ENCODE data around the gene SLC45A1. TPM values are rescaled to one million over a fixed set of nuclear protein-coding genes. Genes with fewer than 3 reads are reported as not detected.

The SLC45A1 gene
- total and polyA plus RNA-seq, 9 of the 15 experiments (the other 6 are each of a cell fraction or from before 2014, with no cell fraction given), result not detected

GRCh38 chr1:8388732-8389562, 71.0 kb downstream of the SLC45A1 start (continued):
- TF ChIP-seq CUX1 (CRISPR knock-in tag; IDR thresholded peaks at IDR 0.05), result no peak
- TF ChIP-seq SFPQ (IDR thresholded peaks at IDR 0.05; ENCODE audit: low read depth, low read length), result no peak
- no peak for TF ChIP-seq ZNF134 (CRISPR knock-in tag; conservative IDR thresholded peaks at IDR 0.05)
- TF ChIP-seq ZNF354B (CRISPR knock-in tag; IDR thresholded peaks at IDR 0.05), result no peak
- no peak for TF ChIP-seq ZNF449 (CRISPR knock-in tag; IDR thresholded peaks at IDR 0.05)
- no peak for TF ChIP-seq E2F3 (CRISPR knock-in tag; IDR thresholded peaks at IDR 0.05)
- no peak for TF ChIP-seq ESRRB (CRISPR knock-in tag; IDR thresholded peaks at IDR 0.05; ENCODE audit: borderline replicate concordance)
- TF ChIP-seq ZNF584 (CRISPR knock-in tag; IDR thresholded peaks at IDR 0.05; ENCODE audit: low read depth), result no peak
- no peak for TF ChIP-seq CGGBP1 (CRISPR knock-in tag; IDR thresholded peaks at IDR 0.05)
- TF ChIP-seq PATZ1 (CRISPR knock-in tag; IDR thresholded peaks at IDR 0.05; ENCODE audit: borderline replicate concordance), result no peak
- no peak for TF ChIP-seq ETV5 (CRISPR knock-in tag; IDR thresholded peaks at IDR 0.05; ENCODE audit: low read depth)
- TF ChIP-seq ZC3H4 (CRISPR knock-in tag; IDR thresholded peaks at IDR 0.05; ENCODE audit: borderline replicate concordance), result no peak
- no peak for TF ChIP-seq ZNF217 (CRISPR knock-in tag; IDR thresholded peaks at IDR 0.05)
- TF ChIP-seq NCOA6 (IDR thresholded peaks at IDR 0.05), result no peak

All from K562 (cell line).